ENCODE results near the gene LAMA1.

DNA sequence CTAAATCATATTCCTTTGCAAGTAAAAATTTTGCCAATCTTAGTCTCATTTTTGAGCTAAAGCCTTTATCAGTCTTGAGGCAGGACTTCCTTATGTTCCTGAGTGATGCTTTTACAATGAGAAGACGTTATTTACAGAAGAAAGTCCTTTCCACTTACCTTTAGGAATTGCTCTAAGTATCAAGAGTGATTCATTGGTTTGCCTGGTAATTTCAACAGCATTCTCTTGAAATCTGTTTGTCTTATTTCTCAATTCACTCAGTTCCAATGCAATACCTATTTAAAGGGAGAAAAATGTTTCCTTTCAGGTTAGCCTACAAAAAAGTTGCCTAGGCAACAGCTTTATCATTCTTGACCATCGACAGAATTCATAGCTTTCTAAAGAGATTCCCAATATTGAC, 137.2 kb downstream of the LAMA1 start:
- TF ChIP-seq EZH2 (IDR thresholded peaks at IDR 0.05), result no peak
- no peak for TF ChIP-seq POLR2AphosphoS5 (IDR thresholded peaks at IDR 0.05; ENCODE audit: borderline replicate concordance, low read depth, low read length)
- no peak for TF ChIP-seq FOXP2 (optimal IDR thresholded peaks at IDR 0.05; ENCODE audit: control extremely low read depth, extremely low read length, insufficient read depth)
